ENCODE measurements around the gene KLK2.

KLK2 gene

DNA sequence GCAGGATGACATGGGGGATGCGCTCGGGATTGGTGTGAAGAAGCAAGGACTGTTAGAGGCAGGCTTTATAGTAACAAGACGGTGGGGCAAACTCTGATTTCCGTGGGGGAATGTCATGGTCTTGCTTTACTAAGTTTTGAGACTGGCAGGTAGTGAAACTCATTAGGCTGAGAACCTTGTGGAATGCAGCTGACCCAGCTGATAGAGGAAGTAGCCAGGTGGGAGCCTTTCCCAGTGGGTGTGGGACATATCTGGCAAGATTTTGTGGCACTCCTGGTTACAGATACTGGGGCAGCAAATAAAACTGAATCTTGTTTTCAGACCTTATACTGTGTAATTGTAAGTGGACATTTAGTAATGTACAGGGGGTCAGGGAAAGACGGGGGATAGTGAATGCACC, 7.0 kb downstream of the KLK2 start:
- TF ChIP-seq, protein P1, sequence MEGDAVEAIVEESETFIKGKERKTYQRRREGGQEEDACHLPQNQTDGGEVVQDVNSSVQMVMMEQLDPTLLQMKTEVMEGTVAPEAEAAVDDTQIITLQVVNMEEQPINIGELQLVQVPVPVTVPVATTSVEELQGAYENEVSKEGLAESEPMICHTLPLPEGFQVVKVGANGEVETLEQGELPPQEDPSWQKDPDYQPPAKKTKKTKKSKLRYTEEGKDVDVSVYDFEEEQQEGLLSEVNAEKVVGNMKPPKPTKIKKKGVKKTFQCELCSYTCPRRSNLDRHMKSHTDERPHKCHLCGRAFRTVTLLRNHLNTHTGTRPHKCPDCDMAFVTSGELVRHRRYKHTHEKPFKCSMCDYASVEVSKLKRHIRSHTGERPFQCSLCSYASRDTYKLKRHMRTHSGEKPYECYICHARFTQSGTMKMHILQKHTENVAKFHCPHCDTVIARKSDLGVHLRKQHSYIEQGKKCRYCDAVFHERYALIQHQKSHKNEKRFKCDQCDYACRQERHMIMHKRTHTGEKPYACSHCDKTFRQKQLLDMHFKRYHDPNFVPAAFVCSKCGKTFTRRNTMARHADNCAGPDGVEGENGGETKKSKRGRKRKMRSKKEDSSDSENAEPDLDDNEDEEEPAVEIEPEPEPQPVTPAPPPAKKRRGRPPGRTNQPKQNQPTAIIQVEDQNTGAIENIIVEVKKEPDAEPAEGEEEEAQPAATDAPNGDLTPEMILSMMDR (IDR thresholded peaks at IDR 0.05; ENCODE audit: low read depth, low read length), result no peak

DNA sequence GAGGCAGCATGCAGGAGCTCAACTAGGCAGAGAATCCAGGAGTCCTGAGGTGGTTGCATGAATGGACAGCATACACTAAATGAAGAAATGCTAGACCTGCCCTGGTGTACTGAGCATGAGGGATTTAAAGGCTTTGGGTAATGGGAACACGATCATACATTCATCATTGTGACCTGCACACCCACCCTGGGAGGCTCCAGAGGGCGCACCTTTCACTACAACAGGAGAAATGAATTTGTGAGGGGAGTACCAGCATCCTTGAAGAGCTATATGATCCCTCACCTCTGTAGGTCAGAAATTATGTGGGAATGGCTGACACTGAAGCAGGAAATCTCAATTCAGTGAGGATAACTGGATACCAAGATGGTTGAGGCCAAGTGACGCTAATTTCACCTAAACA, 8.9 kb downstream of the KLK2 start:
- TF ChIP-seq, protein P1 (IDR thresholded peaks at IDR 0.05; ENCODE audit: low read depth, low read length), result no peak

More for the DNA sequence above, 7.0 kb downstream of the KLK2 start:
- H3K4me3 ChIP-seq (ENCODE audit: low read depth, low read length), result no peak overlapping the region

DNA sequence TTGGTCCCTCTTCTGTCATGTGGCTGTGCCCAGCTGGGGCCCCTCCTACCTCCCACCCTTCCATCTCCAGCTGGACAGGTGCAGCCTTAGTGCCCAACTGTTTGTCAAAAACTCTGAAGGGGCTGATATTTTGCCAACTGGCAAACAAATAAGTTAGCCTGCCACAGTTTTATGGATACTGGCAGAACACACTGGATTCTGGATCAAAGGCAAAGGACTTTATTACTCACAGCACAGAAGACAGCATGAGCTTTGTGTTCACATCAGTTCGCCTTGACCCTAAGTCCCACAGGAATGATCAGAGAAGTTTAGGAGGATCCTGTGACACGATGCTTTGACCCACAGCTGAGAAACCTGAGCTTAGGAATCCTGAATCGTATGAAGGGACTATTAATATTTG, 16.4 kb downstream of the KLK2 start:
- H3K4me3 ChIP-seq (ENCODE audit: low read depth, low read length), result no peak overlapping the region
- TF ChIP-seq, protein P1 (IDR thresholded peaks at IDR 0.05; ENCODE audit: low read depth, low read length), result no peak

More for the DNA sequence above, 8.9 kb downstream of the KLK2 start:
- H3K4me3 ChIP-seq (ENCODE audit: low read depth, low read length), result no peak overlapping the region

- TF ChIP-seq, protein P1 (IDR thresholded peaks at IDR 0.05; ENCODE audit: low read depth, low read length), result no peak
- H3K4me3 ChIP-seq (ENCODE audit: low read depth, low read length), result no peak overlapping the region
These were observed 17.4 kb downstream of the KLK2 start for GRCh38 chr19:50890422-50891252.

- TF ChIP-seq, protein P1 (IDR thresholded peaks at IDR 0.05; ENCODE audit: low read depth, low read length), result no peak
- H3K4me3 ChIP-seq (ENCODE audit: low read depth, low read length), result no peak overlapping the region
These were observed 18.0 kb downstream of the KLK2 start for GRCh38 chr19:50891253-50891625.

- TF ChIP-seq, protein P1 (IDR thresholded peaks at IDR 0.05; ENCODE audit: low read depth, low read length), result no peak
- no peak overlapping the region for H3K4me3 ChIP-seq (ENCODE audit: low read depth, low read length)
These were observed 20.0 kb downstream of the KLK2 start for GRCh38 chr19:50893047-50893736.

Measured in WI38 (cell line).